VCaP (cell line): ENCODE results near the gene AATK.

Experiments
- H3K27ac ChIP-seq: fragments of 450-650 bp; 2 replicates; pipeline ENCODE4 v1.5.1; 2017
- CTCF ChIP-seq: fragments of 450-650 bp; conservative IDR thresholded peaks from 2 replicates; pipeline ENCODE4 v1.5.1; 2017; ENCODE audit warnings: mild to moderate bottlenecking, moderate library complexity

The AATK gene

GRCh38 chr17:81169870-81170309, 3.9 kb upstream of the AATK start:
- no peak overlapping the region for H3K27ac ChIP-seq
- TF ChIP-seq CTCF: no peak

DNA sequence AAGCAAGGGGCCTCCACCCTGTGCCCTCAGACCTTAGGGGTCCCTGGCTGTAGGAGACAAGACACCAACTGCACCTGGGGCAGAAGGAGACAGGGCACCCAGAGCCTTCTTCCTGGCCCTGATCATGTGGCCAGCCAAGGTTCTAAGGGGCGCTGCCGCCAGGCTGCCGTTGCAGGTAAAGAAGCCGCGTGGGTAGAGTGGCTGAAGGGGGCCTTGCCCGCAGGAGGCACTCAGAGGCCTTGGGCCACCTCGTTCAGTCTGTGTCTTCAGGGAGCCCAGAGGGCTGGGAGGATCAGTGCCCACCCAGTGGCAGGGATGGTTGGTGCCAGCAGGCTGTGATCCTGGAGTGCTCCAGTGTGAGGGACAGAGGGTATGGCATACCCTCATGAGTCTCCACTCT, 1.6 kb upstream of the AATK start:
- TF ChIP-seq CTCF: no peak
- H3K27ac ChIP-seq: no peak overlapping the region

- no peak for TF ChIP-seq CTCF
- H3K27ac ChIP-seq: peak overlapping the region; percentile 97
These were observed 1.1 kb upstream of the AATK start for GRCh38 chr17:81167194-81167524.

- peak within 1 kb of the TSS; percentile 97 for H3K27ac ChIP-seq
- no peak for TF ChIP-seq CTCF
These were observed 582 bp downstream of the AATK start, which contains the start of gene PVALEF for GRCh38 chr17:81165246-81166032. Gene PVALEF (plus strand): TSS chr17:81165507. CDS start chr17:81181227, 15,720 bp downstream.

GRCh38 chr17:81164371-81165245, 1.4 kb downstream of the AATK start:
- no peak for TF ChIP-seq CTCF
- H3K27ac ChIP-seq: peak overlapping the region; percentile 97

DNA sequence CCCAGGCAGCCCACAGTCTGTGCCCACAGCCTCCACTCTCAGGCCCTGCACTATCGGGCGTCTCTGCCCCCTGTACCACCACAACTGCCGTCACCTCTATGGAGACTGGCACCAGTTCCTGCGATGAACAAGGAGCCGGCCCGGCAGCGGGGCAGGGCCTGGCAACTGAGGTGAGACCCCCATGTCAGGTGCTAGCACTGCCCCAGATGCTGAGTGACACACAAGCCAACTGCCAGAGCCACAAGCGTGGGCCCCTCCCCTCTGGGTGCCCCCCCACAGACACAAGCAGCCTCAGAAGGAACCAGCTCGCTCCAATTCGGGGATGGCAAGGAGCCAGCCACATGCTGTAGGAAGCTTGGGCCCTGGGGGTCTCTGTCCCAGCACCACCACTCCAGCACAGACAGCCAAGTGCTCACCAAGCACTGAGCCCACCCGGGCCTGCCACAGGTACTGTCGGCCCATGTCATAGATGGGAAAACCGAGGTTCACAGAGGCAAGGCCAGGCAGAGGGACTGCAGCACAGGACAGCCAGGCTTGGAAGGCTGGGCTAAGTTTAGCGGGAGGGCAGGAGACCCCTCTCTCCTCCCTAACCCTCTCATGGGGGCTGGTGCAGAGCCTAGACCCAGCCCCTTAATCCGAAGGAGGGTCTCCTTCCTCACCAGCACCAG, 2.2 kb downstream of the AATK start:
- H3K27ac ChIP-seq: peak overlapping the region; percentile 97
- TF ChIP-seq CTCF: no peak
